VCaP (cell line): ENCODE results near the gene FCHSD2.
A peak's percentile ranks its signal among the peaks of the same experiment; 100 is the strongest.

Experiments
- H3K27ac ChIP-seq: fragments of 450-650 bp; 2 replicates; pipeline ENCODE4 v1.5.1; 2017
- CTCF ChIP-seq: fragments of 450-650 bp; conservative IDR thresholded peaks from 2 replicates; pipeline ENCODE4 v1.5.1; 2017; ENCODE audit warnings: mild to moderate bottlenecking, moderate library complexity

Gene FCHSD2

GRCh38 chr11:72954860-72955259 is 187.3 kb downstream of the FCHSD2 start:
- no peak overlapping the region for H3K27ac ChIP-seq
- no peak for TF ChIP-seq CTCF

- H3K27ac ChIP-seq, result no peak overlapping the region
These were observed 188.5 kb downstream of the FCHSD2 start for GRCh38 chr11:72953637-72954036.

GRCh38 chr11:72951888-72952287 is 190.2 kb downstream of the FCHSD2 start:
- no peak overlapping the region for H3K27ac ChIP-seq
- TF ChIP-seq CTCF, result no peak

More at GRCh38 chr11:72953637-72954036, 188.5 kb downstream of the FCHSD2 start:
- TF ChIP-seq CTCF, result no peak

- no peak overlapping the region for H3K27ac ChIP-seq
These were observed 190.9 kb downstream of the FCHSD2 start for GRCh38 chr11:72951193-72951592.

GRCh38 chr11:72950685-72951084 is 191.4 kb downstream of the FCHSD2 start:
- no peak for TF ChIP-seq CTCF
- H3K27ac ChIP-seq, result no peak overlapping the region

More at GRCh38 chr11:72951193-72951592, 190.9 kb downstream of the FCHSD2 start:
- TF ChIP-seq CTCF, result no peak

GRCh38 chr11:72947229-72947628 is 194.9 kb downstream of the FCHSD2 start:
- no peak for TF ChIP-seq CTCF
- H3K27ac ChIP-seq, result no peak overlapping the region

- TF ChIP-seq CTCF, result no peak
- peak overlapping the region; percentile 41 for H3K27ac ChIP-seq
These were observed 198.5 kb downstream of the FCHSD2 start for GRCh38 chr11:72943664-72944063.
